ENCODE data around the gene SLC7A7.

Gene SLC7A7

GRCh38 chr14:22802860-22803686 lies 12.2 kb downstream of the SLC7A7 start:
- Histone ChIP-seq H3K4me3 (ENCODE audit: low read length, poor library complexity, severe bottlenecking) (no peak overlapping the region), H3K79me2 (ENCODE audit: insufficient read depth, low read length) (no peaks in the 10 kb centered on the region), H3K4me2 (ENCODE audit: low read depth, low read length, poor library complexity, severe bottlenecking) (no peak overlapping the region), H3K9ac (ENCODE audit: low read depth, low read length, poor library complexity, severe bottlenecking) (no peak overlapping the region), H3K36me3 (ENCODE audit: insufficient read depth, low read length) (no peaks in the 10 kb centered on the region), H2AFZ (ENCODE audit: low read length) (no peak overlapping the region), H4K20me1 (ENCODE audit: insufficient read depth, low read length, poor library complexity, severe bottlenecking) (no peaks in the 10 kb centered on the region), H3F3A (ENCODE audit: low read depth) (no peaks in the 10 kb centered on the region), H3K9me3 (ENCODE audit: insufficient read depth, low read depth, low read length) (no peaks in the 10 kb centered on the region), H3K27me3 (ENCODE audit: insufficient read depth, low read length, poor library complexity, severe bottlenecking) (peaks cover 6% of the 10 kb centered on the region), H3K9me2 (replicated peaks; ENCODE audit: low read depth, low read length) (no peaks in the 10 kb centered on the region), H3K4me1 (ENCODE audit: insufficient read depth, low read length, poor library complexity, severe bottlenecking) (no peaks in the 10 kb centered on the region)
- TF ChIP-seq CTCF (conservative IDR thresholded peaks at IDR 0.05; ENCODE audit: low read length) (no peak), EZH2phosphoT487 (IDR thresholded peaks at IDR 0.05; ENCODE audit: borderline replicate concordance) (no peak)

- TF ChIP-seq EZH2phosphoT487 (IDR thresholded peaks at IDR 0.05; ENCODE audit: borderline replicate concordance) (no peak), CTCF (conservative IDR thresholded peaks at IDR 0.05; ENCODE audit: low read length) (no peak)
- Histone ChIP-seq H3K4me3 (ENCODE audit: low read length, poor library complexity, severe bottlenecking) (no peak overlapping the region), H3F3A (ENCODE audit: low read depth) (no peaks in the 10 kb centered on the region), H3K9me3 (ENCODE audit: insufficient read depth, low read depth, low read length) (no peaks in the 10 kb centered on the region), H3K4me1 (ENCODE audit: insufficient read depth, low read length, poor library complexity, severe bottlenecking) (no peaks in the 10 kb centered on the region), H4K20me1 (ENCODE audit: insufficient read depth, low read length, poor library complexity, severe bottlenecking) (no peaks in the 10 kb centered on the region), H3K9ac (ENCODE audit: low read depth, low read length, poor library complexity, severe bottlenecking) (no peak overlapping the region), H2AFZ (ENCODE audit: low read length) (no peak overlapping the region), H3K79me2 (ENCODE audit: insufficient read depth, low read length) (no peaks in the 10 kb centered on the region), H3K4me2 (ENCODE audit: low read depth, low read length, poor library complexity, severe bottlenecking) (no peak overlapping the region), H3K36me3 (ENCODE audit: insufficient read depth, low read length) (no peaks in the 10 kb centered on the region), H3K27me3 (ENCODE audit: insufficient read depth, low read length, poor library complexity, severe bottlenecking) (peaks cover 6% of the 10 kb centered on the region), H3K9me2 (replicated peaks; ENCODE audit: low read depth, low read length) (no peaks in the 10 kb centered on the region)
Observed at GRCh38 chr14:22801716-22802115, 13.5 kb downstream of the SLC7A7 start.

- Histone ChIP-seq H3K9me2 (replicated peaks; ENCODE audit: low read depth, low read length) (no peaks in the 10 kb centered on the region), H3K27me3 (ENCODE audit: insufficient read depth, low read length, poor library complexity, severe bottlenecking) (peaks cover 13% of the 10 kb centered on the region), H3K4me2 (ENCODE audit: low read depth, low read length, poor library complexity, severe bottlenecking) (no peak overlapping the region), H3K9me3 (ENCODE audit: insufficient read depth, low read depth, low read length) (no peaks in the 10 kb centered on the region), H3K36me3 (ENCODE audit: insufficient read depth, low read length) (no peaks in the 10 kb centered on the region), H3K9ac (ENCODE audit: low read depth, low read length, poor library complexity, severe bottlenecking) (no peak overlapping the region), H3K4me3 (ENCODE audit: low read length, poor library complexity, severe bottlenecking) (no peak overlapping the region), H3K4me1 (ENCODE audit: insufficient read depth, low read length, poor library complexity, severe bottlenecking) (no peaks in the 10 kb centered on the region), H3F3A (ENCODE audit: low read depth) (no peaks in the 10 kb centered on the region), H3K79me2 (ENCODE audit: insufficient read depth, low read length) (no peaks in the 10 kb centered on the region), H2AFZ (ENCODE audit: low read length) (no peak overlapping the region), H4K20me1 (ENCODE audit: insufficient read depth, low read length, poor library complexity, severe bottlenecking) (no peaks in the 10 kb centered on the region)
- TF ChIP-seq CTCF (conservative IDR thresholded peaks at IDR 0.05; ENCODE audit: low read length) = no peak
- no peak for TF ChIP-seq EZH2phosphoT487 (IDR thresholded peaks at IDR 0.05; ENCODE audit: borderline replicate concordance)
Observed at GRCh38 chr14:22800346-22800745, 14.9 kb downstream of the SLC7A7 start.

Measured in Loucy (cell line).